Muscle of arm (tissue), 12 donors: ENCODE data around the gene DOLK. TPM values are rescaled to one million over a fixed set of nuclear protein-coding genes. Genes with fewer than 3 reads are reported as not detected.

Source experiments
- DNase-seq: peaks from one replicate; pipeline ENCODE4 v3.0.0-alpha.2; 2013
- polyA plus RNA-seq, 12 donors: library from polyadenylated mRNA; unstranded; fragments of 120-200 nt; gene quantifications; one replicate each; pipeline ENCODE4 v1.2.1, GENCODE V29; 2013; ENCODE audit not compliant: insufficient read length in 12 of 12

Gene DOLK
- polyA plus RNA-seq, 12 donors = 6.8 to 10.6 (median 8.4) TPM; not detected in 1

DNA sequence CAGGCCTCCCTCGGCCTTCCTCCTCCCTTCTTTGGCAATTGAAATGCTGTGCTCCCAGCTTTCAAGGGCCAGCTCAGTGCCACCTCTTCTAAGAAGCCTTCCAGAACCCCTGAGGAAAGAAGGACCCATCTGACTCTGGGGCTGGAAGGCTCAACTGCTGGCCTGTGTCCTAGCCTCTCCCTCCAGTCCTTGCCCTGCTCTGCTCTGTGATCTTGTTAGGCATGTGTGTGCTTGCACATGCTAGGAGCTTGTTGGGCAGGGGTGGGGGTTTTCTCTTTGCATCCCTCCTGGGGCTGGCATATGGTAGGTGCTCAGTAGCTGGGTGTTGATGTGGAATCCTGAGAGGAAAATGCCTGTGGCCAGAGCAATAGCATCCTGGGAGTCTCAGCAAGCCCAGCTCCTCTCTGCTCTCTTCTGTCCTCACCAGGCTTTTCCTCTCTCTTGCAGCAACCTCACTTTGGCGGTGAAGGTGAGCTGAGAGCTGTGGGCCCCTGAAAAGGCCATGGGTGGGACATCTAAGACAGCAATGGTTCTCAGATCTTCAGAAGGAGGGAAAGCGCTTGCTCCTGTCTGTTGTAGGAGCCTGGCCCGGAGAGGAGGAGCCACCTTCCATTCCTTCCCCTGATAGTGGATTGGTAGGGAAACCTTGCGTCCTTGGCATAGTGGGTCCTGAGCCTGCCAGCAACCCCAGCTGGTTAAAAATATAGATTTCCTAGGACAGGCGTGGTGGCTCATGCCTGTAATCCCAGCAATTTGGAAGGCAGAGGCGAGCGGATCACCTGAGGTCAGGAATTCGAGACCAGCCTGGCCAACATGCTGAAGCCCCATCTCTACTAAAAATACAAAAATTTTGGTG is 9.9 kb downstream of the DOLK start:
- no peak for DNase-seq

DNA sequence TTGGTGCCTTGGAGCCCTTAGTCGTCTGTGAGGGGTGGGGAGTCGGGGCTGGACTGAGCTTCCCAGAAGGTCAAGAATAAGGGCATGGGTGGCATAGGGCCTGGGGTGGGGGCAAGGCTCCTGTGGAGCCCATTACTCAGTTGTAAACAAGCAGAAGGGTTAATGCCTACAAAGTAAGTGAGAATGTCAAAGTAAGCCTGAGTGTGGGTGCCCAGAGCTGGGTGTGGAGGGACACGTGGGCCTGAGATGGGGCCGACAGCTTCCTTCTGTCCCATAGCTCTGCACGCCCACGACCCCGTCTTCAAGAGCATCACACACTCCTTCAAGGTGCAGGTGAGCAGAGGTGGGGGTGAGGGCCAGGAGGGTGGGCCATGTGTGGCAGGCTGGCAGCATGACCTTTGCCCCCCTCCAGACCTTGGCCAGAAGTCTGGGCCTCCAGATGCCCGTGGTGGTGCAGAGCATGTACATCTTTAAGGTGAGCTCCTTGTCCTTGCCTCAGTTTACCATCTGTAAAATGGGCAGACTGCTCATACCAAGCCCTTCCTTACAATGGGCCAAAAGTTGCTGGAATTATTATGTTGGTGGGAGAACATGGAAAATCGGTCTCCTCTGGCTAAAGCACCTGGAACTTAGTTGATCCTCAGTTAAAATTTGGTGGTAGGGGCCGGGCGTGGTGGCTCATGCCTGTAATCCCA is 11.1 kb downstream of the DOLK start:
- no peak for DNase-seq

DNA sequence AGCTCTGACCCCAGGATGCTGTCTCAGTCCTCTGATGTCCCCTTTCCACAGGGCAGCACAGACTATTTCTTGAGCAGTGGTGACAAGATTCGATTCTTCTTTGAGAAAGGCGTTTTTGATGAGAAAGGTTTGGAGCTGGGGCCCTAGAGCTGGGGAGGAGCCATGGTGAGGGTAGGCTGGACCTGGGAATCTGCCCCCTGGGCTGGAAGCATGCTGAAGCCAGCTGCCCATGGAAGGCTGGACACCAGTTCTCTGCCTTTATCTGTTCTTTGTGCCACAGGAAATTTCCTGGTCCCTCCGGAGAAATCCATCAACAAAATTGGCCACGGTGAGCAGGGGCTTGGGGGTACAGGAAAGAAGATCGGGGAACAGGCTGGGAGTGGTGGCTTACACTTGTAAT is 13.7 kb downstream of the DOLK start:
- DNase-seq = no peak

DNA sequence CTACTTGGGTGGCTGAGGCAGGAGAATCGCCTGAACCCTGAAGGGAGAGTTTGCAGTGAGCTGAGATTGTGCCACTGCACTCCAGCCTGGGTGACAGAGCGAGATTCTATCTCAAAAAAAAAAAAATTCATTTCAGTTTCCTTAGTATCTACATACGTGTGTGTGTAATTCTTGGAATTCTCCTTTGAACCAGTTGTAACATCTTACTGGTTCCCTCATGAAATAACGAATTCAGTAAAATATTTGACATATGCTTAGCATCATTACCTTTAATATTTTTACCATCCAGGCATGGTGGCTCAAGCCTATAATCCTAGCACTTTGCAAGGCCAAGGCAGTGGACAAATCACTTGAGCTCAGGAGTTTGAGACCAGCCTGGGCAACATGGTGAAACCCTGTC is 17.8 kb downstream of the DOLK start:
- DNase-seq = no peak

DNA sequence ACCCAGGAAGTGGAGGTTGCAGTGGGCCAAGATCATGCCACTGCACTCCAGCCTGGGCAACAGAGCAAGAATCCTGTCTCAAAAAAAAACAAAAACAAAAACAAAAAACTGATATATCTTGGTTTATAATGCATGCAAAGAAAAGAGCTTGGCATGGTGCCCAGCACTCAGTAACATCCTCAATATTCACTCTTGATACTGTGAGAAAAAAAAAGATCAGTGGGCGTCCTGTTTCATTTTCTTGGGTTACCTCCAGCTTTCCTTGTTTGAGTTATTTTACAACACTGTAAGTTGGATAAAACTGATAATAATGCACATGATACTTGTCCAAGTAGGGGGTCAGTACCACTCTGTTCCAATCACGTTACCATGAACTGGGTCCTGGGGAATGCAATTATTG is 18.8 kb downstream of the DOLK start:
- DNase-seq = no peak

DNA sequence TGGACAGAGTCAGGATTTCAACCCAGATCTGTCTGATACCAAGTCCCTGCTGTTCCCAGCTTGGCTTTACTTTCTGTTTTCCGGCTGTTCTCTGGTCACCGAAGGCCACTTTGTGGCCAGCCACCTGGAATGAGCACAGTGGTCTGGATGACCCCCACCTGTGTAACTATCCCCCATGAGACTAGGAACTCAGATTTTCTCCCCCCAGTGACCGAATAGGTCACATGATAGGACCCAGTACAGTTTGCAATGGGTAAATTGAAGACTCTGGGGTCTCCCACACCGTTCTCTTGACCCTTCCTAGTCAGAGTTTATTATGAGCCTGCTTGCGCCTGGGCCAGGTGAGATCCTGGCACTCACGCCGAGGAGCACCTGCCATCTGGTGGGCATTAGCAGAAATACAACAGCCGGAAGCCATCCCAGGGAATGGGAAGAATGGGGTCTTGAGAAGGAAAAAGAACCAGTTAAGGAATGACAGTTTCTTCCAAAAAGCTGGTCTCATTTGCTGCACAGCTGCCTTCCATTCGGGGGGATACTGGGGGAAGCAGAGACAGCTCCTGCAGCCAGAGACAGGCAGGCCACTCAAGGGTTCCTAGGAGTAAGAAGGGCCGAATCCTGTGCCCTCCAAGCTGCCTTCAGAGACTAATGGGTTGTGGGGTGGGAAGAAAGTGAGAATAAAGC is 19.5 kb downstream of the DOLK start:
- no peak for DNase-seq

DNA sequence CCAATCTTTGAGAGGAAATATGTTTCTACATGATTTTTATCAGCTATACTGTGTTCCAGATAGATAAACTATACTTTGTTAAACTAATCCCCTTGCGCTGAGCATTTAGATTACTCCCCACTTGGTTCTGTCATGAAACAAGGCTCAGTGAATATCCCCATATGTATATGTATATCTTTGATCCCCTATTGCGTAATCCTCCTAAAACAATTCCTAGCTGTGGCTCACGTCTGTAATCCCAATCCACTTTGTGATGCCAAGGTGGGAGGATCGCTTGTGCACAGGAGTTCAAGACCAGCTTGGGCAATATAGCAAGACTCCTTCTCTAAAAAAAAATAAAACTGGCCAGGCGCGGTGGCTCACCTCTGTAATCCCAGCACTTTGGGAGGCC is 23.9 kb downstream of the DOLK start:
- DNase-seq = no peak

DNA sequence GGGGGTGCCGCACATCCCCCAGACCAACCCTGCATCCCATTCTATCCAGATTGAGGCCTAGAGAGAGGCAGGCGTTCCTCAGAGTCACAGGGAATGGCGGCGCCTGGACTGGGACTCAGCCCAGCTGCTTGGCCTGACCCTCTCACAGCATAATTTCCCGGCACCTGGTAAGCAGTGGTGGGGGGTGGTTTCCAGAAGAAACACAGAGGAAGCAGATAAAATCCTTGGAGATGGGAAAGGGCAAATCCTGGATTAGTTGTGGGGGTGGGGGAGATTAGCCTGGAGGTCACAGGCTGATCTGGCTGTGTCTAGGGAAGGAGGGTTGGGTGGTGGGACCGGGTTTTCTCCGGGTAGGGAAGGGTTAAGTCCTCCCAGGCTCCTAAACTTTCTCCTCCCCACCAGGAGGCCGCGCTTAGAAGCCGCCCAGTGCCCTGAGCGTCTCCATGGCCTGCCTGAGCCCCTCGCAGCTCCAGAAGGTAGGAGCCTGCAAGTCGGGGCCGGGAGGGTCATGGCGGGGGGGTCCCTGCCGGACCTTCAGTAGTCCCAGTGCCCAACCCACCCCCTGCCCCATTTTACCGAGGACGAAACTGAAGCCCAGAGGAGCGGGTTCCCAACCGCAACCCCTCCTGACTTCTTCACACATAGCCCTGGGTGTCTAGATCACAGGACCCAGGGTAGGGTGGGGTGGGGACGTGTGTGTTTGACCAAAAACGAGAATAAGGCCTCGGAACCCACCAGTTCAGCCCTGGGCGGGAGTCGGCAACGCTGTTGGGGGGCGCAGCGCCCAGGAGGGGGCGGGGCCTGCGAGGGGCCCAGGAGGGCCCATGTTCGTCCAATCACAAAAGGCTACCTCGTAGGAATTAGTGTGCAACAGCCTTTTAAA is 25.3 kb downstream of the DOLK start:
- peak; percentile 75 for DNase-seq

DNA sequence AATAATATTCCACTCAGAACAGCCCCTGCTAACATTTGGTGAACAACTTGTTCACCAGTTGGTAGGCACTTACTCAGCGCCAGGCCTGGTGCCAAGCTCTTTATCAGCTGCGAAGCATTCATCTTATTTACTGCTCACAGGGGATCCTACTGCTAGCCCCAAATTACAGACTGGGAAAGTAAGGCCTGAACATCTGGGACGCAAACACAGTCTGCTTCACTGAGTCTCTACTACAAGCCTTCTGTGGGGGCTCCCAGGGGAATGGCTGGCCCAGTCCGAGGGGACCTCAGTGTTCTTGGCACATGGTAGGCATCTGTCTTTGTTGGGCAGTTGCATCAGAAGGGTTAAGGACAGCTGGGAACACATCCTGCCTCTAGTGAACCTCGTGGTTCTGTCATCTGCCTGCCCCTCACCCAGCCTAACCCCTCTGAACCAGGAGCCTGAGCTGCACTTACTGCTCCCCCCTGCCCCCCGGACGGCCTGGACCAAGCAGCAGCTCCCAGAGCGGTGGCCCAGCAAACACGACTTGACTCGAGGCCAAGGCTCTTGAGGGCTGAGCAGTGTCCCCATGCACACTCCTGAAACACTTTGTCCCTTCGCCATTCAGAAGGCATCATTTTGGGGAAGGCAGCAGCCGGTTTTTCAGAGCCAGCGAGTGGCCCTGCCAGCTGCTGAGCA is 26.9 kb downstream of the DOLK start, which contains the start of gene PHYHD1:
PHYHD1 (plus strand) TSS at position 602 of the 678 bp plus-strand sequence. CDS start 1,342 bp downstream, outside the sequence.
- DNase-seq = peak; percentile 34

DNA sequence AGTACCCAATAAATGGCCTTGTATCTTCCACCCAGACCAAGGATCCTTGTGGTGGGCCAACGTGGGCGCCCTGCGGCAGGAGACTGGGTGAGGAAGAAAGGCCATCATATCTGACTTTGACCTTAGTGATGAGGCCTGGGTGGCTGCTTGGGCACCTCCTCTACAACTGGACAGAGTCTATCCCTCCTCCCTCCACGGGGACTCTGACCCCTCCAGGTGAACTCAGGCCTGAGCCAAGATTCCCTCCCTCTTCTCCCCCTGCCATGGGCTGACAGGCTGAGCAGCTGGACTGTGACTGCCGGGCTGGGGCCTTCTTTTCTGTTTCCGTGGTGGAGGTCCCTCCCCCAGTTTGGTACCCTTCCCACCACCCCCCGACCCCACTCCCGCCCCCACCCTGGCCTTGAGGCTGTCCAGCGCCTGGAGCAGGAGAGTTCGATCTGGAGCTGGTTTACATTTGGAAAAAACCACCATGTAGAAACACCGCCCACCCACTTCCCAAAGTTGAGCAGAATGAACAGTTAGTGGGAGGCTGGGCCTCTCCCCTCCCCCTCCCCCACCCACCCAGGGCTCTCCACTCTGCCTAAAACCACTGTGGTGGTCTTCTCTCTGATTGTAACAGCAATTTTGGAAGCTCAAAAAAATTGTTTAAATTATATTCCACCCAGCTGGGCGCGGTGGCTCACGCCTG is 27.9 kb downstream of the DOLK start:
- DNase-seq = no peak

DNA sequence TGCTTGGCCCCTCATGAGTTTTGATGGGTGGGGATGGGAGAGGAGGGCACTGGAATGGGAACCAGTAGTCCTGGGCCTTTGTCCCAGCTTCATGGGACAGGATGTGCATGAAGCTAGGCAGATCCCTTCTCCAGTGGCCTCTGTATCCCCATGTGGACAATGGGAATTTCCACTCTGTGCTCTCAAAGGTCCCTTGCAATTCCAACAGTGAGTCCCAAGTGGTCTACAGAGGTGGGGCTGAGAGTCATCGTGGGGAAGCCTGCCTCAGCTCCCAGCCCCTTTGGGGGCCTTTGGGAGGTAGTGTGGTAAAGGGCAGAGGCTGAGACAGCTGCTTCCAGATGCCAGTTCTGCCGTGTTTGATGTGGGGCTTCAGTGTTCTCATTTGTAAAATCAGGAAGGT is 28.5 kb downstream of the DOLK start:
- DNase-seq = no peak

DNA sequence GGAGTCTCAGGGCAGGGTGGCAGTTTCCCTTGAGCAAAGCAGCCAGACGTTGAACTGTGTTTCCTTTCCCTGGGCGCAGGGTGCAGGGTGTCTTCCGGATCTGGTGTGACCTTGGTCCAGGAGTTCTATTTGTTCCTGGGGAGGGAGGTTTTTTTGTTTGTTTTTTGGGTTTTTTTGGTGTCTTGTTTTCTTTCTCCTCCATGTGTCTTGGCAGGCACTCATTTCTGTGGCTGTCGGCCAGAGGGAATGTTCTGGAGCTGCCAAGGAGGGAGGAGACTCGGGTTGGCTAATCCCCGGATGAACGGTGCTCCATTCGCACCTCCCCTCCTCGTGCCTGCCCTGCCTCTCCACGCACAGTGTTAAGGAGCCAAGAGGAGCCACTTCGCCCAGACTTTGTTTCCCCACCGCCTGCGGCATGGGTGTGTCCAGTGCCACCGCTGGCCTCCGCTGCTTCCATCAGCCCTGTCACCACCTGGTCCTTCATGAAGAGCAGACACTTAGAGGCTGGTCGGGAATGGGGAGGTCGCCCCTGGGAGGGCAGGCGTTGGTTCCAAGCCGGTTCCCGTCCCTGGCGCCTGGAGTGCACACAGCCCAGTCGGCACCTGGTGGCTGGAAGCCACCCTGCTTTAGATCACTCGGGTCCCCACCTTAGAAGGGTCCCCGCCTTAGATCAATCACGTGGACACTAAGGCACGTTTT is 30.1 kb downstream of the DOLK start:
- peak; percentile 82 for DNase-seq

DNA sequence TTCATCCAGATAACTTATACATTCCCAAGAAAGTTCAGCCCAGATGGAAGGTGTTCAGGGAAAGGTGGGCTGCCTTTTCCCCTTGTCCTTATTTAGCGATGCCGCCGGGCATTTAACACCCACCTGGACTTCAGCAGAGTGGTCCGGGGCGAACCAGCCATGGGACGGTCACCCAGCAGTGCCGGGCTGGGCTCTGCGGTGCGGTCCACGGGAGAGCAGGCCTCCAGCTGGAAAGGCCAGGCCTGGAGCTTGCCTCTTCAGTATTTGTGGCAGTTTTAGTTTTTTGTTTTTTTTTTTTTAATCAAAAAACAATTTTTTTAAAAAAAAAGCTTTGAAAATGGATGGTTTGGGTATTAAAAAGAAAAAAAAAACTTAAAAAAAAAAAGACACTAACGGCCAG is 30.7 kb downstream of the DOLK start:
- DNase-seq = no peak

DNA sequence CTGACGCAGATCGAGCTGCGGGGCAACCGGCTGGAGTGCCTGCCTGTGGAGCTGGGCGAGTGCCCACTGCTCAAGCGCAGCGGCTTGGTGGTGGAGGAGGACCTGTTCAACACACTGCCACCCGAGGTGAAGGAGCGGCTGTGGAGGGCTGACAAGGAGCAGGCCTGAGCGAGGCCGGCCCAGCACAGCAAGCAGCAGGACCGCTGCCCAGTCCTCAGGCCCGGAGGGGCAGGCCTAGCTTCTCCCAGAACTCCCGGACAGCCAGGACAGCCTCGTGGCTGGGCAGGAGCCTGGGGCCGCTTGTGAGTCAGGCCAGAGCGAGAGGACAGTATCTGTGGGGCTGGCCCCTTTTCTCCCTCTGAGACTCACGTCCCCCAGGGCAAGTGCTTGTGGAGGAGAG is 31.2 kb downstream of the DOLK start:
- DNase-seq = no peak

DNA sequence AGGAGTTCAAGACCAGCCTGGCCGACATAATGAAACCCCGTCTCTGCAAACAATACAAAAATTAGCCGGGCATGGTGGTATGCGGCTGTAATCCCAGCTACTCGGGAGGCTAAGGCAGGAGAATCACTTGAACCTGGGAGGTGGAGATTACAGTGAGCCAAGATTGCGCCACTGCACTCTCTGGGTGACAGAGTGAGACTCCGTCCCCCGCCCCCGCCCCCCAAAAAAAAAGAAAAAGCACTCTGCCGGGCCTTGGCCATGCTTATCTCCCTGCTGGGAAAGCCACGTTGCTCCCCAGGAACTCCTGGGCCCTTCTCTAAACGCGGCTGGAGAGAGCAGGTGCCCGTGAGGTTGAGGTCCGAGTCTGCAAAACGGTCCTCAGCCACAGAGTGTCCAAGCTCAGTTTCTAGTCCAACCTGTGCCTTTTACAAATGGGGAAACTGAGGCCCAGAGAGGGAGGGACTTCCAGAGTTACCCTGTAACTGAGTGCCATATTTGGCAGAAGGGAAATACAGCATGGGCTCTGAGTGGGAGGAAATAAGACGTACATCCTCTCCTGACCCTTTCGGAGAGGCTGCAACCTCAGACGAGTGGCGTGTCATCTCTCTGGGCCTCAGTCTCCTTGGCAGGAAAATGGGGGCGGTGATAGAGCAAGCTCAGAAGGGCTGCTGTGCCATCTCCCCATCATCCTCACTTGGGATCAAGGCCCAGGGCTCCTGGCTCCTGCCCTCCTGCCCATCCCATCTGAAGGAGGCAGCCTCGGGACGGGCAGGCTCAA is 33.2 kb downstream of the DOLK start:
- DNase-seq = no peak

DNA sequence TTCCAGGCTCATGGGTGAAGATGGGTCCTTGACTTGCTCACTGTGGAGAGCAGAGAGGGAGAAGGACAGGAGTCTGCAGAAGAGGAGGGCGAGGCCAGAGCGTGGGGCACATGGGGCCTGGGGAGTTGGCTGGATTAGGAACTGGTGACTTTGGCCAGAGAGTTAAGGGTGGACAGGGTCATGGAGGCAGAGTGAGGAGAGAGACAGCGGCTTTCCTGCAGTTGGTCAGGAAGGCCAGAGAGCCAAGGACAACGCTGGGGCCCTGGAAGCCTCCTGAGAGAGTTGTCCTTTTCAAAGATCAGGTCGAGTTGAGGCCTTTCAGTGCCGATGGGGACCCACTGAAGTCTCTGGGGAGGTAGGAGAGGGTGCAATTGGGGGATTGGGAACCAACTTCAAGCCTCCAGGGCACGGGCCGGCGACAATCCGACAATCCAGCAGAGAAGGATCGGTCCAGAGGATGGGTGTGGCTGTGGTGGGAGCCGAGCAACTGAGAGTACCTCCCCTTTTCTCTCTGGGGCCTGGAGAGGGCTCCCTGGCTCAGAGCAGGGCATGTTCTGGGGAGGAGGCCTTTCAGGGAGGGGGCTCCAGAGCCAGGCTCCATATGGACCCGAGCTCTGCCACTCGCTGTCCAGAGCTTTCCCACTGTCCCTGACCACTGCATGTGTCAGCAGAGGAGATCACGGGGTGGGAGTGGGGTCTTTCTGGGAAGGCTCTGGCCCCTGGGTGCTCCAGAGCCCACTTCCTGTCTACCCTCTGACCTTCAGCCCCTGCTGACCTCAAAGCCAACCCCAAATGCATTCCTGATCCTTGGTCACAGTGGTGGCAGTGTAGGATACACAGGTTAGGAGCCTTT is 34.1 kb downstream of the DOLK start:
- DNase-seq = no peak

DNA sequence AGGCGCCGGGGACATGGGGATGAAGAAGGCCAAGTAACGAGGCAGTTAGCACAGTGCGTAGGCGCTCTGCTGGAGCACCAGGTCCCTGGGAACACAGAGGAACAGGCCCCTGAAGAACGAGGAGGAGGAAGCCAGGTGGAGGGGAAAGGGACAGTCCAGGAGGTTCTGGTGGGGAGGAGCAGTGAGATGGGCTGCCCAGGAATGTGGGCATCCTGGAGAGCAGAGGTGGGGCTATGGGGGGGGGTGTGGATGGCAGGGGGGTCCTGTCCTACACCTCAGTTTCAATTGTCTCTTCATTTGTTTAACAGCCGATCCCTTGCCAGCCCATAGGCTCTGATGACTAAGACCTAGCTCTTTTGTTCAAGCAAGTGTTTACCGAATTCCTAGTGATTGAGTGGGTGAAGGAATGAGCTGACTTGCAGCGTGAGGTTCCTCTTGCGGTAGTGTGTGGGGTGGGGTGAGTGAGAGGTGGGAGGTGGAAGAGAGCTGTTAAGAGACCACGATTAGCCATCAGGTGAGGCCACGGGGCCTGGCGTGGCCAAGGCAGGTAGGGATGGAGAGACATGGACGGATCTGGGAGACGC is 35.0 kb downstream of the DOLK start:
- DNase-seq = no peak
